Measurements from ENCODE around the gene LYZL2. TPM values are rescaled to one million over a fixed set of nuclear protein-coding genes. Genes with fewer than 3 reads are reported as not detected.

The LYZL2 gene
- total and polyA plus RNA-seq, 2 donors from 2014 or later: not detected

- H3K27ac ChIP-seq (ENCODE audit: low read depth in 2 of 2, low read length in 2 of 2): no peak overlapping the region
- intact Hi-C loops (cut with DNase I): no loop called here
- DNase-seq: peak in 1 of 5 donors; percentile 12
Observed at GRCh38 chr10:30589441-30589840, 40.1 kb downstream of the LYZL2 start.

DNA sequence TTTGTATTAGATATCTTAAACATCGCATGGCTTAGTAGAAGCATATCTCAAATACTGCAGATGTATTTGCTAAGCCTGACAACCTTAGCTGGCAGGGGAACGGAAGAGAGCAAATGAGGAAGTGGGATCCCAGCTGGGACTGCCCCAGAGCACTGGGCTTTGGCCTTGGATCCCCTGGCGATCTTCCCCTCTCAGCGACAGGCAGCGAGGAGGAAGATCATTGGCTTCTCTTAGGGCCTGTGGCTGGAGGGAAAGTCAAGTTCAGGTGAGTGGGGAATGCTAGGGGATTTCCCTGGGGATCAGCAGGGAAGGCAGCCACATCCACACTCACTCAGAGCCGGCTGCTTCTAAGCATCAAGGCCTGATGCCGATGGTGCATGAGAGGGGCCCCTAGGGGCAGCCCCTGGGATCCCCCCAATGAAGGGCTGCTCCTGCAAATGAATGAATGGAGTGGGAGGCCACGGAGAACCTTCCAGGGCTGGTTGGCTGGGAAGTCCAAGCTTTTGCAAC lies 42.0 kb downstream of the LYZL2 start:
- H3K9ac ChIP-seq (ENCODE audit: low read length in 3 of 3): no peak overlapping the region
- H3K27me3 ChIP-seq (ENCODE audit: control insufficient read depth, insufficient read depth, low read length): no peaks in the 10 kb centered on the region
- peak in 1 of 5 donors; percentile 30 for DNase-seq
- intact Hi-C loops (cut with DNase I): no loop called here
- FAIRE-seq: no peak
- no peak overlapping the region for H3K27ac ChIP-seq (ENCODE audit: low read depth in 2 of 2, low read length in 2 of 2)
- no peak for TF ChIP-seq CTCF (IDR thresholded peaks at IDR 0.05; ENCODE audit: borderline replicate concordance, extremely low read depth, insufficient read depth)
- no peaks in the 10 kb centered on the region for H3K9me3 ChIP-seq (ENCODE audit: control insufficient read depth in 2 of 3, insufficient read depth in 1 of 3, low read length in 3 of 3)
- peaks cover 0 to 6% (median 3%) of the 10 kb centered on the region in 3 donors for H3K4me1 ChIP-seq (ENCODE audit: control insufficient read depth in 2 of 3, insufficient read depth in 2 of 3, low read depth in 1 of 3, low read length in 3 of 3)
- H3K4me3 ChIP-seq (ENCODE audit: low read length in 3 of 3): no peak overlapping the region
- H3K36me3 ChIP-seq (ENCODE audit: control insufficient read depth in 2 of 3, insufficient read depth in 3 of 3, low read length in 3 of 3): no peaks in the 10 kb centered on the region

More at GRCh38 chr10:30589441-30589840, 40.1 kb downstream of the LYZL2 start:
- no peaks in the 10 kb centered on the region for H3K36me3 ChIP-seq (ENCODE audit: control insufficient read depth in 2 of 3, insufficient read depth in 3 of 3, low read length in 3 of 3)
- H3K9me3 ChIP-seq (ENCODE audit: control insufficient read depth in 2 of 3, insufficient read depth in 1 of 3, low read length in 3 of 3): no peaks in the 10 kb centered on the region
- no peak for TF ChIP-seq CTCF (IDR thresholded peaks at IDR 0.05; ENCODE audit: borderline replicate concordance, extremely low read depth, insufficient read depth)
- no peak for FAIRE-seq
- H3K9ac ChIP-seq (ENCODE audit: low read length in 3 of 3): no peak overlapping the region
- H3K4me3 ChIP-seq (ENCODE audit: low read length in 3 of 3): no peak overlapping the region
- H3K4me1 ChIP-seq (ENCODE audit: control insufficient read depth in 2 of 3, insufficient read depth in 2 of 3, low read depth in 1 of 3, low read length in 3 of 3): no peaks in the 10 kb centered on the region
- no peaks in the 10 kb centered on the region for H3K27me3 ChIP-seq (ENCODE audit: control insufficient read depth, insufficient read depth, low read length)

GRCh38 chr10:30586828-30587227 lies 42.7 kb downstream of the LYZL2 start:
- no peak for TF ChIP-seq CTCF (IDR thresholded peaks at IDR 0.05; ENCODE audit: borderline replicate concordance, extremely low read depth, insufficient read depth)
- FAIRE-seq: no peak
- Histone ChIP-seq H3K9me3 (ENCODE audit: control insufficient read depth in 2 of 3, insufficient read depth in 1 of 3, low read length in 3 of 3) (no peaks in the 10 kb centered on the region), H3K4me3 (ENCODE audit: low read length in 3 of 3) (no peak overlapping the region), H3K27me3 (ENCODE audit: control insufficient read depth, insufficient read depth, low read length) (no peaks in the 10 kb centered on the region), H3K27ac (ENCODE audit: low read depth in 2 of 2, low read length in 2 of 2) (no peak overlapping the region), H3K9ac (ENCODE audit: low read length in 3 of 3) (no peak overlapping the region), H3K4me1 (ENCODE audit: control insufficient read depth in 2 of 3, insufficient read depth in 2 of 3, low read depth in 1 of 3, low read length in 3 of 3) (peaks cover 0 to 6% (median 3%) of the 10 kb centered on the region in 3 donors), H3K36me3 (ENCODE audit: control insufficient read depth in 2 of 3, insufficient read depth in 3 of 3, low read length in 3 of 3) (no peaks in the 10 kb centered on the region)
- DNase-seq: no peak
- intact Hi-C loops (cut with DNase I): no loop called here

All from kidney (tissue), 14 donors.